Stimulated activated CD4-positive, alpha-beta T cell treated with anti-CD3 and anti-CD28 coated beads, TNF-alpha, amount 100 ng/mL, for 48 hours (primary cell): ENCODE data around the gene WDR74.
A peak's percentile ranks its signal among the peaks of the same experiment; 100 is the strongest.

ENCODE experiments used
- DNase-seq, 3 donors: peaks; one replicate each; pipeline ENCODE4 v3.0.0-alpha.2; 2020; ENCODE audit warnings: low read depth in 3 of 3

Gene WDR74

GRCh38 chr11:62794201-62794775 is 45.1 kb downstream of the WDR74 start:
- no peak for DNase-seq

- no peak for DNase-seq
Observed at GRCh38 chr11:62792202-62792575, 47.2 kb downstream of the WDR74 start.

GRCh38 chr11:62791501-62792201 is 47.7 kb downstream of the WDR74 start, which contains the start of gene TMEM223:
Gene TMEM223, minus strand, starts transcription at chr11:62792006. Its CDS starts 12 bp downstream, at chr11:62791994.
- peak; percentile 75 to 89 (median 79) for DNase-seq

- no peak for DNase-seq
Observed at GRCh38 chr11:62789576-62789975, 49.8 kb downstream of the WDR74 start.

- DNase-seq, result no peak
Observed at GRCh38 chr11:62788991-62789390, 50.4 kb downstream of the WDR74 start.

GRCh38 chr11:62787005-62787759 is 52.2 kb downstream of the WDR74 start, which contains the start of gene TMEM179B:
Gene TMEM179B, plus strand, starts transcription at chr11:62787402. Its CDS starts 30 bp downstream, at chr11:62787432.
- DNase-seq, result peak; percentile 96 to 99 (median 98)

- DNase-seq, result peak; percentile 74 to 81 (median 79)
Observed at GRCh38 chr11:62786318-62787004, 52.9 kb downstream of the WDR74 start.
